Activated CD4-positive, alpha-beta T cell treated with anti-CD3 and anti-CD28 coated beads, Interleukin-10, Interleukin-2, amounts not matched to agents 100 ng/mL and 50 ng/mL, durations not matched to agents 16 hours and 8 hours (primary cell): Measurements from ENCODE around the gene NEK1.
"Not testable (repeated sequence)": the region's sequence is repeated elsewhere in the genome, so short reads cannot be mapped to it uniquely, and the experiment has no call there.

ENCODE experiments used
- DNase-seq: peaks from one replicate; pipeline ENCODE4 v3.0.0-alpha.2; 2020

Gene NEK1

DNA sequence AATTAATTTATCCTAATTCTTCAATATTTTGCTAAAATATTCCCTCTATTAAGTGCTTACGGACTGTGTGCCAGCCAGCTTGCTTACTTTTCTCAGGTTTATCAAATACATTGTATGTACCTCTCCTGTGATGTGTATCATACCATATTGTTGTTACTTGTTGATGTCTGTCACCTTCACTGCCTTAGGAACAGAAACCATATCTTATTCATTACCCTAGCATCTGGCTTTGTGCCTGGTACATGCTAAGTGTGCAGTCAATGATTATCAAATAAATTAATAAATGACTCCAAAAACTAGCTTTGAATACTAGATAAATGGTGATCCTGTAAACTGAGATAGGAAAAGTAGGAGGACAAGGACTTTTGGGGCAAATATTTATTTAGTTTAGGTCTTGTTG lies 14.9 kb upstream of the NEK1 start:
- DNase-seq: no peak

- peak; percentile 28 for DNase-seq
Observed at GRCh38 chr4:169626331-169627282, 14.2 kb upstream of the NEK1 start.

- DNase-seq: no peak
Observed at GRCh38 chr4:169625886-169626285, 13.5 kb upstream of the NEK1 start.

GRCh38 chr4:169624012-169624411 lies 11.6 kb upstream of the NEK1 start:
- DNase-seq: not testable (repeated sequence)

- DNase-seq: no peak
Observed at GRCh38 chr4:169622566-169622965, 10.2 kb upstream of the NEK1 start.

DNA sequence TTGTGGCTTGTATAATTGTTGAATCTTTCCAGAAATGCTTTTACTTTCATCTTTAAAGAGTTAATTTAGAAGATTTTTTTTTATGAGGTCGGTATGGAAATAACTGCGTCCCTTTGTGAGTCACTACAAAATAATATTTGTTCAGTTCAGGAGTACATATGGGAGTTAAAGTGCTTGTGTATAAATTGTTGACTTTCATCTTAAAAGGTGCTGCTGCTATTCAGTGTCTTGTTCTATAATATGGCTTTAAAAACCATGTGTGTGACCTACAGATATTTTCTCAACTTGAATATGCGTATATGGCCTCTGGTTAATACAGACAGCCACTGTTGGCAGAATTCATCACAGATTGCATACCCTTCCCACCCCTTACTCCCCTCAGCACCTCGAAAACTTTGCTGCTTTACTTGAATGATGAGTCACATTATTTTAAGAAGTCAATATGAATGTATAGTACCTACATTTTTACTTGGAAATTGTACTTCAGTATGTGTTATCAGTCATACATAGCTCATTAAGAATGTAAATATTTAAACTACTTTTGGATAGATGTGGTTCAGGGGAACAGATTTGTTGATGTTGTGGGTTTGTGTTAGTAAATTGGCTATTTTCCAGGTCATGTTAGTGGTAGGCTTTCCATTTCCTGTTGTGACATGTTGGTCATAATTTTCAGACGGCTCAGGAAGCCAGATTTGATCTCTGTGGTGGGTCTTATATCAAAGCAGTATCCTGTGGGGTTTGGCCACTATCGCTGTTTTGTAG lies 9.5 kb upstream of the NEK1 start:
- peak; percentile 80 for DNase-seq

DNA sequence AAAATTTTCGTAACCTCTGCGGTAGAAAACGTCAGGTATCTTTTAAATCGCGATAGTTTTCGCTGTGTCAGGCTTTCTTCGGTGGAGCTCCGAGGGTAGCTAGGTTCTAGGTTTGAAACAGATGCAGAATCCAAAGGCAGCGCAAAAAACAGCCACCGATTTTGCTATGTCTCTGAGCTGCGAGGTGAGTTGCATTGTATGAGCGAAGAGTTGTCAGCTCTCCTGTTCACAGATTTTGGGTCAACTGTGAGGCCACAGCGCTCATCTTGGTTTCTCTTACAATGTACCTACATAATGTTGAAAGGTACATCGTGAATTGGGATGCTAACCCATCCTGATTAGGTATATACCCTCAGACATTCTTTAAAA lies 8.5 kb upstream of the NEK1 start:
- DNase-seq: peak; percentile 26

DNA sequence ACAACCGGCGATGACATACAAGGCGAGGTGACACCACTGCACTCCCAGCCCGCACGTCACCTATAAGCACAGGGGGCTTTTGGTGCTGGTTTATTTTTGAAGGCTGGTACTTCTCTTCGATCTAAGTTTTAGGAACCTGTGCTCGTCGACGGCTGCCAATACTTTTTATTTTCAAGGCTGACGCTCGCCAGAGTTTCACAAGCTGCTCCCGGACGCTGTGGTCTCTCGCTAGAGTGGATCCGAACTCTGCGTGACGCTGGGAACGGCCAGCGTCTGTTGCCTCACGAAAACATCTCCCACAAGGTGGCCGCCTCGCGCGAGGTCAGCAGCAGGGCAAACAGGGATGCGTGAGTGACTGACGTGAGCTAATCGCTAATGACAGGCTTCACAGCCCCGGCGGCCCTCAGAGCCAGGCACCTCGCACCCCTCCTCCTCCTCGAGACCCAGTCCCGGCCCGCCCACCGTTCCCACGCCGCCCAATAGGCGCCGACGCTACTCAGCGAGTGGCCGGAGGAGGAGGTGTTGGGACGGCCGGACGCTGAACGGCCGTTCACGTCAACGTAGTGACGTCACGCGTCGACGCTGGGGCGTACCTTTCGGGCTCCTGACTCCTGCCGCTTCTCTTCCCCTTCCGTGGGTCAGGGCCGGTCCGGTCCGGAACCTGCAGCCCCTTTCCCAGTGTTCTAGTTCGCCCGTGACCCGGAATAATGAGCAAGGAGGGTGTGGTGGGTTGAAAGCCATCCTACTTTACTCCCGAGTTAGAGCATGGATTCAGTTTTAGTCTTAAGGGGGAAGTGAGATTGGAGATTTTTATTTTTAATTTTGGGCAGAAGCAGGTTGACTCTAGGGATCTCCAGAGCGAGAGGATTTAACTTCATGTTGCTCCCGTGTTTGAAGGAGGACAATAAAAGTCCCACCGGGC lies 7.8 kb upstream of the NEK1 start, which contains the start of gene CLCN3:
CLCN3 (plus strand) TSS at position 621 of the 922 bp plus-strand sequence. CDS start 15,351 bp downstream, outside the sequence.
- peak; percentile 98 for DNase-seq

DNA sequence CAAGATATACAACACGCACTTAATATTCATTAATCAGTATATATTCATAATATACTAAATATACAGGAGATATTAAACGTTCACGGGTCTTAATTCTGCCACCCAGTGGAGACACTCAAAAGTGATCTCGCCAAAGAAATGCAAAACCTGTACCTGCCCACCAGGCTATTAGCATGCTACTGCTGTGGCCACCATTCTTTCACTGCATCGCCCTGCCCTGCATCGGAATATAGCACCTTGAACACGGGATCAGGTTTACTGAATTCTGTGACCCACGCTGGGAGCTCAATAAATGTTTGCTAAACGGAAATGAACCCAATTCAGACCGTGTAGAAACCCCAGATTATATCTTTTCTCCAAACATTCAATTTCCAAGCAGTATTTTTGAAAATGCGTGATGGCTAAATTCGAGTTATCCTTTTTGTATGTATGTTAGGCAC lies 7.2 kb upstream of the NEK1 start:
- DNase-seq: peak; percentile 65

DNA sequence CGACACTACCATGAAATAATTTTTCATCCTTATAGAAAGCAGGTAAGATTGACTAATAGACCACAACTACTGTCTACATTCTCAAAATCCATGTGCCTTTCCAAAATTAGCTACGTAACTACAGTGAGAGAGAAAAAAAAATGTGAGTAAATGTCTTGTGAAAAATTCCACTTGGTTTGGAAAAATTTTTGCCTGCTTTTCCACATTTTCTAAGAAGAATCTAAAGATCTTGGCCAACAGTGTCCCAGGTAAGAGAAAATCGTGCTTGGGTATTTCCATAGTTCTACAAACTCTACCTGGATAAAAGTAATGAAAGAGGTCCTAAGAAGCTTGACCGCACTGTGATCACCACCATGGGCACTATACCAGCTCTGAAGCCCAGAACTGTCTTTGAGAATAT lies 6.6 kb upstream of the NEK1 start:
- no peak for DNase-seq

- DNase-seq: no peak
Observed at GRCh38 chr4:169618286-169618685, 5.9 kb upstream of the NEK1 start.

- no peak for DNase-seq
Observed at GRCh38 chr4:169617306-169617705, 4.9 kb upstream of the NEK1 start.

- no peak for DNase-seq
Observed at GRCh38 chr4:169616846-169617245, 4.5 kb upstream of the NEK1 start.

DNA sequence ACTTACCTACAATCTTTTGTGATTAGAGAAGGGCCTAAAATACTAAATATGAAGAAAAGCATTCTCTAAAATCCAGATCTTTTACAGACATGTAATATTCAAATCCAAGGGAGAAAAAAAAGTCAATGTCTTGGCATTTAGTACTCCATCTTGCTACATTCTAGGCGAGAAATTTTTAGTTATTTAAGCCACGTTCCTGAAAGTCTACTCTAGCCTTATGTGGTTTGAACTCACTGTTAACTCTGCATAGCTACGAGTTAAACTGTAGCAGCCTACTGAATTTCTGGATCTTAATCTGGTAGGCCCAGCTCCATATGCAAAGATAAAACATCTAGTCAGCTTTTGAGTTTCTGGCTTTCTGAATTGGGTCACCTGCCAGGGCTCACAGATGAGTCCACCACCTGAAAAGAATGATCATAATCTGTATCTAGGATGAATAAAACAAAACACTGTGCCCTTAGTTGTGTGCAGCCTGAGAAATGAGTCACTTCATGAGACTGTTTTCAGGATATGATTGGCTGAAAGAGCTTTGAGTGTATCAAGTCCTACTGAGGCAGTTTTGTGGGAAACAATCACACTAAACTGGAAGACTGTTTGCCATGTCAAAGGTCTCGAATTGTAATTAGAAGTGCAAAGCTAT lies 3.2 kb upstream of the NEK1 start:
- DNase-seq: peak; percentile 77

DNA sequence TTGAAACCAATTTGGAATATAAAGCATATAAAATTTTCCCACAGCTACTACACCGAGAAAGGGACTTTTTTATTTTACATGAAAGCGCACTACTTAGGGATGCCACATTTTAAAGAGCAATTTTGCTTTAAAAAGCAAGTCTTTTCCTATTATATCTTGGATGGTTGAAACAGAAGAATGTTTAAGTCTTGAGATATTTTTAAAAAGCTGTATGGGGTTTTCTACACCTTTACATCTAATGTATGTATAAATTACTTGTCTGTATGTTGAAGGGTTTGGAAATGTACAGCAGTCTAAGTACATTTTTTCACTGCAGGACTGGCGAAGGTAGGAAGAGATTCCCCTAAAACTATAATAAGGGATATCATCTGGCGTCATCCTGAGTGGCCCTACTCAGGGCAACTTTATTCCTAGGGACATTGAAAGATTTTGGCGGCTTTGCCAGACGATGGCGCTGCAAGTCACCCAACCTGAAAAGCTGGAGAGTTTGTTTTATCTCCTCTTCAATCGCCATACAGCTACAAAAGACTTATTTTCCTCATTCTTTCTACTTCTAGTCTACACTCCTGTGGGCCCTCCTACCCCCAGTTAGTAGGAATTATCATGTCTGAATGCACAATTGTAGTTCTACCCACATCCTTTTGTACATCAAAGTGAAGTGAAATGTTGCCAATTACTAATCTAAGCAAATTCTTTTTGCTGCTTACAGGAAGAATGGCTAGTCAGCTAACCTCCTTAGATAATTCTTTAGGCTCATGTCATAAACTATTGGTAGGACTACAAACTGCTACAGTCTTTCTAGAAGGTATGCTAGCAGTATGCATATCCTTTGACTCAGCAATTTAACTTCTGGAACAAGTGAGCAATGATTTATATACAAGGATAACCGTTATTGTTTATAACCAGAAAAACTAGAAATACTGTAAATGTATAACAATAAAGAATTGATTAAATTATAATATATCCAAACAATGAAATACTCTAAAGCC lies 782 bp upstream of the NEK1 start:
- peak; percentile 80 for DNase-seq

DNA sequence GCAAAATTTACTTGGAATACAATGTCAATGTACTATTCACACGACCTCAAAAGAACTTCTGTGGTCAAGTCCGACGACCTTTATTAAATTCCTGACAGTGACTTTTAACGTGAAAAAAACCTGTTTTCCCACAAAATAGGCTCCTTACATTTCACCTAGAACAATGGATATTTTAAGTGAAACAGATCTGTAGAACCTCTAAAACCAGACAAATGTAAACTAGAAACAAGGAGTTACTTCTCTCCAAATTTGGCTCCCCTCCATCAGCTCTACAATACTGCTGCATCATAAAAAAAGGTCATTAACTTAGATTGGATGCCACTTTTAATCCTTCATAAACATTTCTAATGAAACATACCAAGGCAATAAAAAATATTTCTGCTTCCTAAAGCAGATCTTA lies 1.2 kb downstream of the NEK1 start:
- no peak for DNase-seq

GRCh38 chr4:169604903-169605331 lies 7.5 kb downstream of the NEK1 start:
- DNase-seq: no peak

- DNase-seq: peak; percentile 67
Observed at GRCh38 chr4:169604131-169604900, 8.1 kb downstream of the NEK1 start.

DNA sequence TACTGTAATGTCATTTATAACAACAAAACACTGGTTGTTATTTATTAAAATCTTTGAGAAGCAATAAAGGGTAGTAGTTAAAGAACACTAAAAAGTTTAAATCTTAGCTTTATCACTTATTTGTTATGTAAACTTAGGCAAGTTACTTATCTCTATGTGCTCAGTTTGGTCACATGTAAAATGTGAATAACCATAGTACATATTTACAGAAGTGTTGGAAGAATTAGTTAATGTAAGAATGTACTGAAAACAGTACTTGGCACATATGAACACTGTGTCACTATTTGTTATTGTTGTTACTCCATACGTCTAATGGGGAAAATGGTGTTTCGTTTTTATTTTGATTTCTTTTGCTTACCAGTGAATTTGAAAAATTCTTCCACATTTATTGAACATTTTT lies 9.1 kb downstream of the NEK1 start:
- DNase-seq: no peak
